ENCODE results near the gene VPS37B.

DNA sequence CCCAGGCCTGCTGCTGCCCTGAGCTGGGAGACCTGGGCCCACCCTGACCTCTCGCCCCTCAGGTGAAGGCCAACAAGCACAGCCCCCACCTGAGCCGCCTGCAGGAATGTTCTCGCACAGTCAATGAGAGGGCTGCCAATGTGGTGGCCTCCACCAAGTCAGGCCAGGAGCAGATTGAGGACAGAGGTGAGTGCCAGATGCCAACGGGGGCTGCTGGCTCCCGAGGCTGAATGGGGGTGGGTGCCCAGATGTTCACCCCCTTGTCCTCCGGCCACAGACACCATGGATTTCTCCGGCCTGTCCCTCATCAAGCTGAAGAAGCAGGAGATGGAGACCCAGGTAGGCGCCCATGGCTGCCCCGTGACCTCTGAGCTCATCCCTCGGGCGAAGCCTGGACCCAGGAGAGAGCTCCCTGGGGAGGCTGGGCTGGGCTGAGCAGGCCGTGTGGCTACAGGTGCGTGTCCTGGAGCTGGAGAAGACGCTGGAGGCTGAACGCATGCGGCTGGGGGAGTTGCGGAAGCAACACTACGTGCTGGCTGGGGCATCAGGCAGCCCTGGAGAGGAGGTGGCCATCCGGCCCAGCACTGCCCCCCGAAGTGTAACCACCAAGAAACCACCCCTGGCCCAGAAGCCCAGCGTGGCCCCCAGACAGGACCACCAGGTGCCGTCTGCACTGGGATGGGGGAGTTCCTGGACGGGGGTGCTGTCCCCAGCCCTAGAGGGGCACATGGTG is 34.9 kb downstream of the VPS37B start:
- TF ChIP-seq, protein P1, sequence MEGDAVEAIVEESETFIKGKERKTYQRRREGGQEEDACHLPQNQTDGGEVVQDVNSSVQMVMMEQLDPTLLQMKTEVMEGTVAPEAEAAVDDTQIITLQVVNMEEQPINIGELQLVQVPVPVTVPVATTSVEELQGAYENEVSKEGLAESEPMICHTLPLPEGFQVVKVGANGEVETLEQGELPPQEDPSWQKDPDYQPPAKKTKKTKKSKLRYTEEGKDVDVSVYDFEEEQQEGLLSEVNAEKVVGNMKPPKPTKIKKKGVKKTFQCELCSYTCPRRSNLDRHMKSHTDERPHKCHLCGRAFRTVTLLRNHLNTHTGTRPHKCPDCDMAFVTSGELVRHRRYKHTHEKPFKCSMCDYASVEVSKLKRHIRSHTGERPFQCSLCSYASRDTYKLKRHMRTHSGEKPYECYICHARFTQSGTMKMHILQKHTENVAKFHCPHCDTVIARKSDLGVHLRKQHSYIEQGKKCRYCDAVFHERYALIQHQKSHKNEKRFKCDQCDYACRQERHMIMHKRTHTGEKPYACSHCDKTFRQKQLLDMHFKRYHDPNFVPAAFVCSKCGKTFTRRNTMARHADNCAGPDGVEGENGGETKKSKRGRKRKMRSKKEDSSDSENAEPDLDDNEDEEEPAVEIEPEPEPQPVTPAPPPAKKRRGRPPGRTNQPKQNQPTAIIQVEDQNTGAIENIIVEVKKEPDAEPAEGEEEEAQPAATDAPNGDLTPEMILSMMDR (IDR thresholded peaks at IDR 0.05; ENCODE audit: low read length): no peak
- no peak for TF ChIP-seq EZH2 (IDR thresholded peaks at IDR 0.05; ENCODE audit: borderline replicate concordance, low read length)
